ENCODE data around the gene CIT.

The CIT gene

DNA sequence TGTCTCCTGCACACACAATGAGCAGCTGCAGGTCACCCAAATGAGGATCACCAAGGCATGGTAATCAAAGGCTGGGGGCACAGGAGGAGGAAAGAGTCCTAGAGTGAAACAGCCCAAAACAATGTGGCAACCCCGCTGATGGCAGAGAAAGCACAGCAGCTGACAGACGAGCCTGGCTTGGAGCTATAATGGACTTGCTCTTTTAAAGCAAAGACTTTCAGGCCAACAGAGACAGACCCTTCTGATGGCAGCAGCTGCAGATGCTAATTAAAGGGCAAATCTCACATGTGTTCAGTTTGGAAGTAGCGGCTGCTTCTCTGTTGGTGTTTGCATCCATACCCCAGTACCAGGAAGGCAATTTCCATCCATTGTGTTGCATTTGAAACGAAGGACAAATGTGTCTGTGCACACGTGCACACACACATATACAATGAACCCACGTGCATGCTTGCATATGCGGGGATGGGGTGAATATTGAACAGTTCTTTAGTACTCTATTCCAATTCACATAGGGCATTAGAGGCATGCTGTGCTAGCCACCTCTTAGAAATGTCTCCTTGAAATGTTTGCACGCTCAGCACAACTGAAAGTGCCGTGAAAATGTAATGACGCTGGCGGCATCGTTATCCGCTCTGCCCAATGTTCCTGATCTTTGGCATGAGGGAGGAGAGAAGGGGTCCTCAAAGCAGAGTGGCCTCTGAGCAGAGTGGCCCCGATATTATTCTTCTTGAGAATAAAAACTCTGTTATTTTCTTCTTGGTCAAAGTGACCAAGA, 38.1 kb downstream of the CIT start:
- TF ChIP-seq, protein P1, sequence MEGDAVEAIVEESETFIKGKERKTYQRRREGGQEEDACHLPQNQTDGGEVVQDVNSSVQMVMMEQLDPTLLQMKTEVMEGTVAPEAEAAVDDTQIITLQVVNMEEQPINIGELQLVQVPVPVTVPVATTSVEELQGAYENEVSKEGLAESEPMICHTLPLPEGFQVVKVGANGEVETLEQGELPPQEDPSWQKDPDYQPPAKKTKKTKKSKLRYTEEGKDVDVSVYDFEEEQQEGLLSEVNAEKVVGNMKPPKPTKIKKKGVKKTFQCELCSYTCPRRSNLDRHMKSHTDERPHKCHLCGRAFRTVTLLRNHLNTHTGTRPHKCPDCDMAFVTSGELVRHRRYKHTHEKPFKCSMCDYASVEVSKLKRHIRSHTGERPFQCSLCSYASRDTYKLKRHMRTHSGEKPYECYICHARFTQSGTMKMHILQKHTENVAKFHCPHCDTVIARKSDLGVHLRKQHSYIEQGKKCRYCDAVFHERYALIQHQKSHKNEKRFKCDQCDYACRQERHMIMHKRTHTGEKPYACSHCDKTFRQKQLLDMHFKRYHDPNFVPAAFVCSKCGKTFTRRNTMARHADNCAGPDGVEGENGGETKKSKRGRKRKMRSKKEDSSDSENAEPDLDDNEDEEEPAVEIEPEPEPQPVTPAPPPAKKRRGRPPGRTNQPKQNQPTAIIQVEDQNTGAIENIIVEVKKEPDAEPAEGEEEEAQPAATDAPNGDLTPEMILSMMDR (IDR thresholded peaks at IDR 0.05; ENCODE audit: low read depth, low read length), result no peak
- H3K4me3 ChIP-seq (ENCODE audit: low read depth, low read length), result no peak overlapping the region

DNA sequence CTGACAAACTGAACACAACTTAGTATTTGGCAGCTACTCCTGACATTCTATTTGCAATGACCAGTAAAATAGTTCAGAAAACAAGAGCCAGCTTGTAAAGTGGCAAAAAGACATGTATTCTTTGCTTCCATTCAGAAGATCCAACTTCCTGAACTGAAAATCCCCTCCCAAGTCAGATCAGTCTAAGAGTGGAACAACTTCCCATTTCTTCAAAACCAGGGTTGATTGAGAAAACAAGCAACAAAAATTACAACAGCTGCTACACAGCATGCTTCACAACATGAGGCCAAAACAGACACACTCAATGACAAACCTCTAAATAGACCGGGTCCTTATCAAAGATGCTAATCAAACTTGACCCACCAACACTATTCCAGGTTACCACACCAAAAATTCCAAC, 40.3 kb downstream of the CIT start:
- no peak overlapping the region for H3K4me3 ChIP-seq (ENCODE audit: low read depth, low read length)
- TF ChIP-seq, protein P1 (IDR thresholded peaks at IDR 0.05; ENCODE audit: low read depth, low read length), result no peak

DNA sequence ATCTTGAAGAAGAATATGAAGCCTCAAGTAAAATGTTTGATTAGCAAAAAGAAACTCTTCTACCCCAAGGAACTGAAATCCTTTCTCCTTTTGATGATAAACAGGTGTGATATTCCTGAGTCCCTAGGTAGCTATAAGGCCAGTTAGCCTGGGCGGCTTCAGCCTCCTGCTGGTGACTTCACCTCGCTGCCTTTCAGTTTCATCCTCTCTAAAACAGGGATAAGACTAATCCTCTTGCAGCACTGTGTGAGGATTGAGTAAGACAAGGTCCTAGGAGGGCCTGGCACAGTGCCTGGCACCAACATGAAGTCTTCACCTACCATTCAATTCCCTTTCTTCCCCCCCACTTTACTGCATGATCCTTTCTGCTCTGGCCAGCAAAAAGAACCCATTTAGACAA, 42.1 kb downstream of the CIT start:
- TF ChIP-seq, protein P1 (IDR thresholded peaks at IDR 0.05; ENCODE audit: low read depth, low read length), result peak; percentile 17; the same call in 1 of the 2 replicates
- H3K4me3 ChIP-seq (ENCODE audit: low read depth, low read length), result no peak overlapping the region

DNA sequence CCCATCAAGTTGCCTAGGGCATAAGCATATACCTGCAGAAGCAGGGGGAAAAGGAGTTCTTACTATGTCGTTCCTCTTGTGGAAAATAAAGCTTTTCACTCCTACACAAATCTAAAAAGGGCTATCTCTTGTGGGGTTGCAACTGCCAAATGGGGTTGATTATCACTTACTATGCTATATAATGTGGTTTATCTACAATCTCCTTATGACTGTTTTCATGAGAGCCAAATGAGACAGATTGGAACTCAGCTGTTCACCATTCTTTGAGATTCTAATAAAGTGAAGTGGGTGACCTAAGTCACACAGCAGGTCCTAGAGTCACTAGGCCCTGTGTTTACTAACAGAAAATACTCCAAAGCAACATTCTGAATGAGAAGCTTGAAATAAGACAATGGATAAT, 47.7 kb downstream of the CIT start:
- TF ChIP-seq, protein P1 (IDR thresholded peaks at IDR 0.05; ENCODE audit: low read depth, low read length), result no peak
- H3K4me3 ChIP-seq (ENCODE audit: low read depth, low read length), result no peak overlapping the region

DNA sequence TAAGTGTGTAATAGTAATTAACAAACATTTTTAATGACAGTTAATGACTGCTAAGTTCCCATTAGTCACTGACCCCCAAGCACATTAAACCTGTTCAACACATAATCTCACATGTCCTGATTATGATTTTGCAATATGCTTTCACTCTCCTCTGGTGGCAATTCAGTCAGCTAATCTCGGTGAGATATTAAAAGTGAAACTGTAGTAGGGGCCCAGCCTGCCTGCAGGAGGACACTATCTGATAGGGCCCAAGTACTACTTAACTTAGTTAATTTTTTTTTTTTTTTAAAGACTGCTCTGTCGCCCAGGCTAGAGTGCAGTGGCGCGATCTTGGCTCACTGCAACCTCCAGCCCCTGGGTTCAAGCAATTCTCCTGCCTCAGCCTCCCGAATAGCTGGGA, 48.8 kb downstream of the CIT start:
- TF ChIP-seq, protein P1 (IDR thresholded peaks at IDR 0.05; ENCODE audit: low read depth, low read length), result no peak
- no peak overlapping the region for H3K4me3 ChIP-seq (ENCODE audit: low read depth, low read length)

DNA sequence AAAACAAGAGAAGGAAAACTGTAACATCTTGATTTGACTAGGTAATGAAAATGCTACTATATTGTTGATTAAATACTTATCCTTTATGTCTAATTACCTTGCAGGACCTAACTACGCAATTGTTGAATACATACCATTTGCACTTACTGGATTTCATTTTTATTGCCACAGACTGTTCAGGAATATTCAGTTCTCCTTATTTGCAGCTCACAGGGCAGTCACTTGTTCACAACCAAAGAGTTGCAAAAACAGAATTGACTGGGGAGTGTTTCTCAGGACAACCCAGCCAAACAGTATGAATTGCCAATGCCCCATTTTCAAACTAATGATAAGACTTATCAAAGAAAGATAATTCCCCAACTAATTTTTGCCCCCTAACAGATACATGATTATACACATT, 49.4 kb downstream of the CIT start:
- H3K4me3 ChIP-seq (ENCODE audit: low read depth, low read length), result no peak overlapping the region
- TF ChIP-seq, protein P1 (IDR thresholded peaks at IDR 0.05; ENCODE audit: low read depth, low read length), result no peak

DNA sequence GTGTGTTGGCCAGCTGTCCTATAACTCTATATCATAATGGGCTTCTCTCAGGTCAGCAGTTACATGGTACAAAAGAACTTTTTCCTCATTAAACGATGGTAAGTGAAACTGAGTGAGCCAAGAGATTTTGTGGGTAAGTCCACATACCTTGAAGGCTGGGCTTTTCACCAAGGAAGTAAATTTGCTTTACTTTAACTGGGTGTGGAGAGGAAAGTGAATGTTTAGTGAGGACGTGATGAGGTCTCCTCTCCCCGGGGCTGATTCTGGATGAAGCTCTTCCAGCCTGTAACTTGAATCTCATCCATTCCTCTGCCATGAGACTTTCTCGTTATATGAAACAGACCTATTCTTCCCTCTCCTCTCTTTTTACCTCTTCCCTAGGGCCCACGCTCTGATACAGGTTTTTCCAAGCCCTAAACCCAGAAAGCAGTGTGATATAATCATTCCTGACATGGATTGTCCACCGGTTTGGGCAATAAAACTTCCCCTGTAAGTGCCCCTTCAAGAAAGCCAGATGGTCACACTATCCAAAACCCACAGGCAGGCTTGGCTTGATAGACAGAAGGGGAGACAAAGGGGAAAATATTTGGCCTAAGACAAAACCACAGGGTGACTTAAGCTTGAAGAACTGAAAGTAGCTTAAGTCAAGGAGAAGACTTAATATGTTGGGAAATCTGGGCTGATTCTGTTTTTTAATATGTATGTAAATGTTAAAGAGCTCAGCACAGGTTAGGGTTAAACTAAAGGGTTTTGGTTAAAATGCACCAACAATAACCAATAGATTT, 50.3 kb downstream of the CIT start:
- TF ChIP-seq, protein P1 (IDR thresholded peaks at IDR 0.05; ENCODE audit: low read depth, low read length), result no peak
- H3K4me3 ChIP-seq (ENCODE audit: low read depth, low read length), result no peak overlapping the region

Data from WI38 (cell line).